Lower lobe of right lung (tissue), 2 donors: Measurements from ENCODE around the gene DEFB129. TPM values are rescaled to one million over a fixed set of nuclear protein-coding genes. Genes with fewer than 3 reads are reported as not detected.
A peak's percentile ranks its signal among the peaks of the same experiment; 100 is the strongest.
"Not testable (repeated sequence)": the region's sequence is repeated elsewhere in the genome, so short reads cannot be mapped to it uniquely, and the experiment has no call there.

Experiments used
- ATAC-seq, 2 donors: fragments of 200-7000 bp; cut with Tn5 transposase; one replicate each; pipeline ENCODE4 v1.9.1; 2020 to 2022; ENCODE audit warnings: mild to moderate bottlenecking in 2 of 2, moderate library complexity in 2 of 2
- DNase-seq: peaks from one replicate; pipeline ENCODE4 v3.0.0-alpha.2; 2020
- H3K27ac ChIP-seq: fragments of 200-600 bp; one replicate; pipeline ENCODE4 v1.8.0; 2022
- H3K27me3 ChIP-seq: fragments of 200-600 bp; one replicate; pipeline ENCODE4 v1.8.0; 2022; ENCODE audit warnings: low read depth
- H3K36me3 ChIP-seq: fragments of 200-600 bp; one replicate; pipeline ENCODE4 v1.8.0; 2022; ENCODE audit warnings: mild to moderate bottlenecking
- H3K4me1 ChIP-seq: fragments of 200-600 bp; one replicate; pipeline ENCODE4 v1.8.0; 2022
- H3K4me3 ChIP-seq: fragments of 200-600 bp; one replicate; pipeline ENCODE4 v1.8.0; 2022; ENCODE audit warnings: mild to moderate bottlenecking
- H3K9me3 ChIP-seq: fragments of 200-600 bp; one replicate; pipeline ENCODE4 v1.8.0; 2022
- CTCF ChIP-seq: fragments of 200-600 bp; IDR thresholded peaks from one replicate; pipeline ENCODE4 v1.8.0; 2022; ENCODE audit warnings: antibody characterized with exemption, mild to moderate bottlenecking
- intact Hi-C: fragments of 100-400 bp; cut with DNase I; formaldehyde crosslinking; loops from one replicate; pipeline ENCODE4 v1.11.0; 2022
- total RNA-seq: library from RNA; stranded (reverse); fragmentation: NEBNext Ultra II Directional; extraction: Animal tissue kit (Norgen Biotek cat#: 25700); gene quantifications from one replicate; pipeline ENCODE4 v1.2.1, GENCODE V29; 2021
- donor health status: DM: no; HTN: yes; CAD: no; lungs with severe emphysema.

DEFB129 gene
- total RNA-seq, 1 donor from 2014 or later: not detected

- Histone ChIP-seq H3K27ac (peak overlapping the region; percentile 54), H3K36me3 (no peaks in the 10 kb centered on the region), H3K9me3 (no peaks in the 10 kb centered on the region), H3K27me3 (no peaks in the 10 kb centered on the region), H3K4me1 (peaks cover 12% of the 10 kb centered on the region), H3K4me3 (peak overlapping the region; percentile 25)
- ATAC-seq: peak; percentile 92 to 96
- DNase-seq: peak; percentile 69
- intact Hi-C loops: no loop called here
- TF ChIP-seq CTCF: no peak
Observed at GRCh38 chr20:237489-237888, 10.4 kb downstream of the DEFB129 start.

- H3K36me3 ChIP-seq: no peaks in the 10 kb centered on the region
- DNase-seq (no peak), ATAC-seq (peak; percentile 54 to 75)
- H3K4me1 ChIP-seq: peaks cover 12% of the 10 kb centered on the region
- TF ChIP-seq CTCF: no peak
- H3K27me3 ChIP-seq: no peaks in the 10 kb centered on the region
- no peaks in the 10 kb centered on the region for H3K9me3 ChIP-seq
- intact Hi-C loops: no loop called here
- H3K4me3 ChIP-seq: peak overlapping the region; percentile 25
- peak overlapping the region; percentile 54 for H3K27ac ChIP-seq
Observed at GRCh38 chr20:237929-238328, 10.9 kb downstream of the DEFB129 start.

GRCh38 chr20:242905-243304, 15.8 kb downstream of the DEFB129 start:
- H3K27me3 ChIP-seq: no peaks in the 10 kb centered on the region
- no peak overlapping the region for H3K27ac ChIP-seq
- intact Hi-C loops: no loop called here
- no peak for TF ChIP-seq CTCF
- no peak overlapping the region for H3K4me3 ChIP-seq
- H3K9me3 ChIP-seq: no peaks in the 10 kb centered on the region
- H3K4me1 ChIP-seq: peaks cover 3% of the 10 kb centered on the region
- ATAC-seq: no peak
- DNase-seq: no peak
- H3K36me3 ChIP-seq: no peaks in the 10 kb centered on the region

- Histone ChIP-seq H3K27me3 (no peaks in the 10 kb centered on the region), H3K9me3 (no peaks in the 10 kb centered on the region), H3K4me3 (no peak overlapping the region), H3K4me1 (no peaks in the 10 kb centered on the region), H3K27ac (no peak overlapping the region), H3K36me3 (no peaks in the 10 kb centered on the region)
- ATAC-seq (no peak), DNase-seq (no peak)
- intact Hi-C loops: no loop called here
- no peak for TF ChIP-seq CTCF
Observed at GRCh38 chr20:251354-251753, 24.3 kb downstream of the DEFB129 start.

GRCh38 chr20:252801-253200, 25.7 kb downstream of the DEFB129 start:
- H3K27ac ChIP-seq: no peak overlapping the region
- no peaks in the 10 kb centered on the region for H3K9me3 ChIP-seq
- ATAC-seq: no peak
- no peaks in the 10 kb centered on the region for H3K4me1 ChIP-seq
- TF ChIP-seq CTCF: no peak
- H3K36me3 ChIP-seq: no peaks in the 10 kb centered on the region
- DNase-seq: no peak
- no peaks in the 10 kb centered on the region for H3K27me3 ChIP-seq
- intact Hi-C loops: no loop called here
- no peak overlapping the region for H3K4me3 ChIP-seq

- H3K27ac ChIP-seq, DNase-seq, H3K4me1 ChIP-seq, H3K4me3 ChIP-seq, ATAC-seq, H3K27me3 ChIP-seq, intact Hi-C loops, H3K36me3 ChIP-seq, H3K9me3 ChIP-seq: not testable (repeated sequence)
Observed at GRCh38 chr20:253447-253846, 26.4 kb downstream of the DEFB129 start.
